Testis (tissue), 3 donors: Measurements from ENCODE around the gene CNTLN. TPM values are rescaled to one million over a fixed set of nuclear protein-coding genes. Genes with fewer than 3 reads are reported as not detected.
"Not testable (repeated sequence)": the region's sequence is repeated elsewhere in the genome, so short reads cannot be mapped to it uniquely, and the experiment has no call there.

Experiments
- DNase-seq: peaks from one replicate; pipeline ENCODE4 v3.0.0-alpha.2; 2019
- H3K27ac ChIP-seq, 2 donors: fragments of 200-600 bp; sonication (generic); one replicate each; pipeline ENCODE4 v1.5.1; 2019
- H3K27me3 ChIP-seq: fragments of 200-600 bp; sonication (generic); one replicate; pipeline ENCODE4 v1.5.1; 2019
- H3K36me3 ChIP-seq: fragments of 200-600 bp; sonication (generic); one replicate; pipeline ENCODE4 v1.5.1; 2017; ENCODE audit warnings: low read depth; ENCODE audit errors: missing control alignments
- H3K4me1 ChIP-seq: fragments of 200-600 bp; sonication (generic); one replicate; pipeline ENCODE4 v1.5.1; 2019
- H3K4me3 ChIP-seq, 2 donors: fragments of 200-600 bp; sonication (generic); one replicate each; pipeline ENCODE4 v1.5.1; 2017 to 2019
- H3K9me3 ChIP-seq: fragments of 200-600 bp; sonication (generic); one replicate; pipeline ENCODE4 v1.5.1; 2017
- CTCF ChIP-seq, 3 experiments: fragments of 450-650 bp in 2 of 3; fragments of 200-600 bp in 1 of 3; sonication (generic) in 1 of 3; IDR thresholded peaks; one replicate each; pipeline ENCODE4 v1.5.1; 2016 to 2019; ENCODE audit warnings: antibody characterized with exemption in 3 of 3, mild to moderate bottlenecking in 2 of 3, moderate library complexity in 1 of 3
- POLR2A ChIP-seq: fragments of 450-650 bp; IDR thresholded peaks from one replicate; pipeline ENCODE4 v1.6.1; 2017; ENCODE audit warnings: antibody characterized with exemption, mild to moderate bottlenecking, moderate library complexity
- WGBS, 2 donors: methylation state at CpG; one replicate each; pipeline ENCODE4 v1.1.5; 2018; 5-methylcytosine and 5-hydroxymethylcytosine counted together
- intact Hi-C: fragments of 100-400 bp; cut with DNase I; formaldehyde crosslinking; loops from one replicate; pipeline ENCODE4 v1.15.1; 2023; ENCODE audit warnings: low total_unique reads
- polyA plus RNA-seq: library from polyadenylated mRNA; stranded (reverse); fragments of 350-450 nt; fragmentation: Illumina TruSeq; extraction: RNeasy Lipid Tissue Mini Kit (QIAGEN cat#74804); gene quantifications from one replicate; pipeline ENCODE4 v1.2.3, GENCODE V29; 2014; ENCODE audit warnings: low read depth, low replicate concordance; ENCODE audit not compliant: insufficient read depth
- total RNA-seq, 2 donors: library from RNA; depleted of rRNA; stranded (reverse); fragments of >200 nt; gene quantifications; one replicate each; pipeline ENCODE4 v1.2.3, GENCODE V29; 2016

The CNTLN gene
- total and polyA plus RNA-seq, 3 donors from 2014 or later, result 6.3 to 23.7 (median 19.9) TPM

GRCh38 chr9:17349831-17350230 is 215.0 kb downstream of the CNTLN start:
- H3K36me3 ChIP-seq, result no peaks in the 10 kb centered on the region
- no peaks in the 10 kb centered on the region for H3K4me1 ChIP-seq
- no peak overlapping the region for H3K27ac ChIP-seq
- H3K4me3 ChIP-seq, result no peak overlapping the region
- no peak for DNase-seq
- H3K27me3 ChIP-seq, result no peaks in the 10 kb centered on the region
- no peak for TF ChIP-seq POLR2A
- no peak for TF ChIP-seq CTCF (IDR thresholded peaks at IDR 0.05)
- H3K9me3 ChIP-seq, result no peaks in the 10 kb centered on the region
- intact Hi-C loops, result no loop called here

GRCh38 chr9:17354006-17354405 is 219.2 kb downstream of the CNTLN start:
- H3K36me3 ChIP-seq, H3K27ac ChIP-seq, DNase-seq, H3K4me1 ChIP-seq, intact Hi-C loops, H3K9me3 ChIP-seq, H3K27me3 ChIP-seq: not testable (repeated sequence)
- peak overlapping the region in 1 of 2 donors; percentile 23 for H3K4me3 ChIP-seq
- WGBS, 2 donors, result 81% methylated on average over 24 of the region's 25 CpGs; no CpG with 5 or more reads in 1 of the 2 donors

GRCh38 chr9:17361378-17361777 is 226.5 kb downstream of the CNTLN start:
- DNase-seq, result no peak
- intact Hi-C loops, result no loop called here
- 75 to 78% methylated on average over 2 of the region's 2 CpGs for WGBS, 2 donors

GRCh38 chr9:17367035-17367434 is 232.2 kb downstream of the CNTLN start:
- Histone ChIP-seq H3K4me3 (no peak overlapping the region), H3K27me3 (no peaks in the 10 kb centered on the region), H3K36me3 (no peaks in the 10 kb centered on the region), H3K27ac (no peak overlapping the region), H3K4me1 (no peaks in the 10 kb centered on the region), H3K9me3 (no peaks in the 10 kb centered on the region)
- intact Hi-C loops, result no loop called here
- 87 to 98% methylated on average over 2 of the region's 2 CpGs for WGBS, 2 donors
- no peak for DNase-seq
- TF ChIP-seq CTCF (IDR thresholded peaks at IDR 0.05) (no peak), POLR2A (no peak)

More at GRCh38 chr9:17361378-17361777, 226.5 kb downstream of the CNTLN start:
- no peak overlapping the region for H3K4me3 ChIP-seq
- no peaks in the 10 kb centered on the region for H3K27me3 ChIP-seq
- H3K27ac ChIP-seq, result no peak overlapping the region
- H3K4me1 ChIP-seq, result no peaks in the 10 kb centered on the region
- H3K36me3 ChIP-seq, result no peaks in the 10 kb centered on the region
- H3K9me3 ChIP-seq, result no peaks in the 10 kb centered on the region
- TF ChIP-seq POLR2A (no peak), CTCF (IDR thresholded peaks at IDR 0.05) (no peak)

- no peaks in the 10 kb centered on the region for H3K9me3 ChIP-seq
- intact Hi-C loops, result no loop called here
- 55 to 65% methylated on average over 5 of the region's 5 CpGs for WGBS, 2 donors
- no peak overlapping the region for H3K4me3 ChIP-seq
- H3K36me3 ChIP-seq, result no peaks in the 10 kb centered on the region
- DNase-seq, result no peak
- H3K27ac ChIP-seq, result no peak overlapping the region
- H3K27me3 ChIP-seq, result no peaks in the 10 kb centered on the region
- no peaks in the 10 kb centered on the region for H3K4me1 ChIP-seq
- no peak for TF ChIP-seq CTCF (IDR thresholded peaks at IDR 0.05)
Measured at GRCh38 chr9:17380126-17380861, 245.5 kb downstream of the CNTLN start.
